ENCODE data around the gene HMGN4. TPM values are rescaled to one million over a fixed set of nuclear protein-coding genes. Genes with fewer than 3 reads are reported as not detected.

HMGN4 gene
- total and polyA plus RNA-seq, 2 of the 8 experiments (the other 6 are each of a cell fraction or from before 2014, with no cell fraction given) = 23.4 to 66.4 TPM

DNA sequence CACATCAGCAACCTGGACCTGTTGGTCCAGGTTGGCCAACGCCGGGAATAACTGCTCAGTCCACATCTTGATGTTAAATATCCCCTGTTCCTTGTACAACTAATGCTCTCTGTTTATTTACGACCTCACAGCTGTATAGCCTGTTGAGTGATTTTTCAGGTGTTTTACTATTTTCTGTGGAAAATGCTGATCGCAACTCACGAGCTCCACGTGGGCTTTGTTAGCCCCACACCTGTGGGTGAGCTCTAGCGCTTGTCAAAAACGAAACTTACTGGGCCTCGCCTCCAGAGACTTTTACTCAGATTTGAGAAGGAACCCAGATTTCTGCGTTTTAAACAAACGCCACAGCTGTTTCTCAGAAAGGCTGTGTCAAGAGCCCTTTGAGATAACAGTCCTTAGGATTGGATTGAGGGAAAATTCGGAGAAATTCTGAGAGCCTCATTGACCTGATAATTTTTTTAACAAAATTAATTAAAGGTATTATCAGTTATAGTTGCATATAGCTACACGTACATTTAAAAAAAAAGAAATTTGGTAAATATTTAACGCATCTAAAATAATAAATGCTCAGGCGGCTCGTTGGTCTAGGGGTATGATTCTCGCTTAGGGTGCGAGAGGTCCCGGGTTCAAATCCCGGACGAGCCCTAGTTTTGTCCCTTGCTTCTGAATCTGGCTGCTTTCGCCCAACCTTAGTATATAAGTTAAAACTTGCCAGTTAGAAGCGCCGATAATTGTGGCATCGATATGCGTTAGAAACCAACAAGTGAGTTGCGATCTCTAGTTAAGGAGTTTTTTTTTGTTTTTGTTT lies 16.7 kb downstream of the HMGN4 start (continued):
- peak; percentile 34 for TF ChIP-seq KDM4A (IDR thresholded peaks at IDR 0.05; ENCODE audit: low read depth, low read length, severe bottlenecking)
- TF ChIP-seq BRCA1 (IDR thresholded peaks at IDR 0.05; ENCODE audit: low read depth, low read length) = no peak
- TF ChIP-seq KDM5A (IDR thresholded peaks at IDR 0.05; ENCODE audit: low read length) = no peak
